ENCODE results near the gene CRADD.
"Not testable (repeated sequence)": the region's sequence is repeated elsewhere in the genome, so short reads cannot be mapped to it uniquely, and the experiment has no call there.

Gene CRADD

GRCh38 chr12:93850481-93851256, 173.5 kb downstream of the CRADD start:
- no peak for DNase-seq

GRCh38 chr12:93851257-93851671, 174.1 kb downstream of the CRADD start:
- peak; percentile 18 for DNase-seq

GRCh38 chr12:93852173-93852591, 175.0 kb downstream of the CRADD start:
- no peak for DNase-seq

DNA sequence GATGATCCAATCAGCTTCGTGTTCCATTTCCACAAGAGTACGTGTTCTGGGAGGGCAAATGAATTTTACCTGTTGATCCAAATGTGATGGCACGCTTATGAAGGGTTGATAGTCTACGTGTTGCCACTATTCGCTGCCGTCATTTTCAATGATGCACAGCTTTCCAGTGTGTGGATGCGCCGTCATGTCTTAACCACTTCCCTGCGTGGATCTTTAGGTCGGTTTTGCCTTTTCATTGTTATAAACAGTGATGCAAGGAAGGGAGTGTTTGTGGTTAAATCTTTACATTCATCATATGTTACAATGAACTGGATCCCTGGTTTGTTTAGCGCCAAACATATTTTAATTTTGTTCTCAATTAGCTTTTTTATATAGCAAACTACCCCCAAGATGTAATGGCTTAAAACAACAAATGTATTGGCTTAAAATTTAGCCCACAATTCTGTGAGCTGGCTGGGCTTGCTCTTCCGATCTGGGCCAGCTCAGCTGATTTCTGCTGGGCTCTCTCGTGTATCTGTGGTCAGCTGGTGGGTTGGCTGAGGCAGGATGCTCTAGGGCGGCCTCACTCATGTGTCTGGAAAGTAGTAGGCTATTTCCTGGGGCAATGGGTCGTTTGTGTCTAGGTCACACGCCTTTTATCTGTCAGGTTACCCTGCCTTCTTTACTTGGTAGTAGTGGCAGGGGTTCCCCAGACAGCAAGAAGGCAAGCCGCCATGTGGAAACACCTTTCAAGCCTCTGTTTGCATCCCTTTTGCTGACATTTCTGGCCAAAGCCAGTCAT, 176.7 kb downstream of the CRADD start:
- no peak for DNase-seq

GRCh38 chr12:93855261-93855660, 178.1 kb downstream of the CRADD start:
- no peak for DNase-seq

GRCh38 chr12:93856611-93857010, 179.4 kb downstream of the CRADD start:
- DNase-seq: no peak

DNA sequence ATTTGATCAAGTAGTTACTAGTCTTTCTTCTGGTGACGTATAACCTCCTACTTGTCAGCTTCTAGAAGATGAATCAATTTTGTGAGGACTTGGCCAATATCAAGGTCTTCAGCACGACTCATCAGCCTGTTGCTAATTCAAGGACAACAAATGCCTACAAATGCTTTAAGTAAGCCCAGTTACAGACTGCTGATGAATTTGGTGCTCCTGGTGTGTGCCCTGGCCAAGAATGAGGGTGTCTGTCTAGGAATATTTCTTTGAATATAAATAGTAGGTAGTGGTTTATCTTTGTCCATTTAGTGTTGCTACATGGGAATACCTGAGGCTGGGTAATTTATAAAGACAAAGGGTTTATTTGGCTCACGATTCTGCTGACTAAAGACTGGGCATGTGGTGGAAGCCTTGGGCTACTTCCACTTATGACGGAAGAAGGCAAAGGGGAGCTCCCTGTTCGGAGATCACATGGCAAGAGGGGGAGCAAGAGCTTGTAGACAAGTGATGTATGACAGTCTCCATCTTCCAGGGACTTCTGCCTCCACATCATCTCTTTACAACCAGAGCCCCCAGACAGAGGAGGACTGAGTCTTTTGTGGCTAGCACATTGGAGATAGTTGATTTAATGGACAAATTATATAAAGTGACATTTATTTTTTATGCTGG, 180.2 kb downstream of the CRADD start:
- no peak for DNase-seq

DNA sequence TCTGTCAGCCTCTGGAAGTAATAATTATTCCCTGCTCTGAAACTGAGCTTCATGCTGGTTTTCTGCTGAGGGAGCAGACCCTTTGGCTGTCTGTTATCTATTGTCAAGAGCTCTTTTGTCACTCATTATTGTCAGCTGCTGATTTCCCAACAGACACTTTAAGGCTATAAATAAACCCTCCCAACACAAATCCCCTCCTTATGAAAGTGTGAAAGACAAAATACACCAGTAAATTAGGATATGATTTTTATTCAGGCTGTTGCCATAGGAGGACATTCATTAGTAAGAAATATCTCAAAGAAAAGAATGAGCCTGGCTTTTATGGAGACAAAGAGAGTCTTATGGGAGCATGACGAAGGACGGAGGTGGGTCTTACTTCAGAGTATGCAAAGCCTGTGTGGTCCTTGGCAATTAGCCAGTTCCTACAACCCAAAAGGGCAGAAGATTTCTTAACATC, 180.8 kb downstream of the CRADD start:
- no peak for DNase-seq

DNA sequence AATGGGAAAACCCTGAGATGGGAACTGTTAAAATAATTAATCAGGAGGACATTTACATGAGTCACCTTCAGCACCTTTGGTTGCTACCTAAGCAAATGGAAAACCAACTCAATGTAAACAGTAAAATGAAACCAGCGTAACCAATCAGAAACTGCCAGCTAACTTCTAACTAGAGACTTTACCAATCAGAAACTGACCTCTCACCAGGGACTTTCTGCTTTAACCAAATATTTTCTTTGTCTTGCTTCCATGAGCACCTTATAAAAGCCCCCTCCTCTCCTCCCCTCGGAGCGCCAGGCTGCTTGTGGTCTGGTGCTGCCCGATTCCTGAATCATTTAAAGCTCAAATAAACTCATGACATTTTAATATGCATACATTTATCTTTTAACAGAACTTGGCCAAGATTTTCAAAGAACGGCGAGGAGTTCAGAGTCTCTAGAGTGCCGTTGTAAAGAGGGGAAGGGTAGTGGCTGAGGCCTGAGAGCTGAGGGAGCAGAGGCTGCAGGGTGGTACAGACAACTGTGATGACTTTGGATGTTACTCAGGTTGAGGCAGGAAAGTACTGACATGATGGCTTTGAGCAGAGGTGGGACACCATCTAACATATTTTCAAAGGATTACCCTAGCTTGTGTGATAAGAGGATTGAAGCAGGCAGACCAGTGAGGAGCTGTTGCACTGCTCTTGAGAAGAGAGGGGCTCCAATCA, 183.6 kb downstream of the CRADD start:
- no peak for DNase-seq

- no peak for DNase-seq
Observed at GRCh38 chr12:93862424-93862823, 185.2 kb downstream of the CRADD start.

GRCh38 chr12:93865751-93866150, 188.6 kb downstream of the CRADD start:
- no peak for DNase-seq

DNA sequence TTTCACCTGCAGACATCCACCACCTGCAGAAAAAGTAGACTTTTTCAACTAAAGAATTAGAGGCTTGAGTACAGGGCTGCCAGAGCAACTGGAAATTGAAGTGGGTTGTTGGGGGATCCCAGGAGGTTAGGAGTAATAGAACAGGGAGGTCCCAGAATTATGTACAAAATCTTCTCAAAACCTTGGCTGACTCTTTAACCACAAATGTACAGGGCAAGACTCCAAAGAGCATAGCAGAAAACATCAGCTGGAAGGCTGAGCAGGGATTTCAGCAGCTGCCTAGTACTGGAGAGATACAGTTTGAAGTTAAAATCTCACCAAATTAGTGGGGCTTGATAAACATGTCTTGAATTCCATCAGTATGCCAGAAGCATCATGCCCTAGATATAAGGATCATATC, 191.6 kb downstream of the CRADD start:
- DNase-seq: no peak

DNA sequence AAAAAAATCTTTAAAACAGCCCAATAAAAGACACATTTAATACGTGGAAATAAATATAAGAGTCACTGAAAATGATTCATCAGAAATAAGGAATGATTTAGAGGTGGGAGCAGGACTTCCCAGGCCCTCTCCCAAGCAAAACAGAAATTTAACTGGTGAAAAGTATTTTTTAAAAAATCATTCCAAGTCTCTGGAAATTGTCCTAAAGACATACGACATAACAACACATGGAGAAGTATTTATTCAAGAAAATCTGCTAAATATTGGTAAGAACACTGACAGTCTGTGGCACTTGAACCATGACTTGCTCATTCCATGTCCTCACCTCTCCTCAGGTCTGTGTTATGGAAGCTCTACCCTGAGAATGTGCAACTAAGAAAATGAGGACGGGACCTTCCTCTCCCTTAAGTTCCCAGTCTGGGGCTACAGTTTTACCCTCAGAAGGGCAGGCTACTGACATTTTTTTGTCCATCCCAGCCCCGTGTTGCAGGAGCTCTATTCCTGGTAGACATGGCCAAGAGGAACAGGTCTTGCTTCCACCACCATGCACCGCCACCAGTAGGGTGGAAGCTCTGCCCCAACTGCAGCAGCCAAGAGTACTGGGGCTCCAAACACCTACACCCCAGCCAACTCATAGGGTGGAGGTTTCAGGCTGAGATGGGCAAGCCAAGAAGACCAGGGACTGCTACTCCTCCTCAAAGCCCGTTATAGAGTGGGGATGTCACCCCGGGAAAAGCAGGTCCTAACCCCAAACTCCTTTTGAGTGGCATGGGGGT, 193.0 kb downstream of the CRADD start:
- DNase-seq: no peak

- DNase-seq: not testable (repeated sequence)
Observed at GRCh38 chr12:93871566-93871965, 194.4 kb downstream of the CRADD start.

DNA sequence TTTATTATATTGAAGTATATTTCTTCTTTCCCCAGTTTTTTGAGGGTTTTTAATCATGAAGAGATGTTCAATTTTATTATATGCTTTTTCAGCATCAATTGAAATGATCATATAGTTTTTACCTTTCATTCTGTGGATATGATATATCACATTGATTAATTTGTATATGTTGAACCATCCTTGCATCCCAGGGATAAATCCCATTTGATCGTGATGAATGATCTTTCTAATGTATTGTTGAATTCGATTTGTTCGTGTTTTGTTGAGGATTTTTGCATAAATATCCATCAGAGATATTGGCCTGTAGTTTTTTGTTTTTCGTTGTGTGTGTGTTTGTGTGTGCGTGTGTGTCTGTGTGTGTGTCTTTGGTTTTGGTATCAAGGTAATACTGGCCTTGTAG, 196.4 kb downstream of the CRADD start:
- no peak for DNase-seq

GRCh38 chr12:93875157-93875556, 198.0 kb downstream of the CRADD start:
- DNase-seq: no peak

- DNase-seq: no peak
Observed at GRCh38 chr12:93876360-93876759, 199.2 kb downstream of the CRADD start.

GRCh38 chr12:93877446-93877845, 200.3 kb downstream of the CRADD start:
- DNase-seq: no peak

GRCh38 chr12:93879476-93880421, 202.6 kb downstream of the CRADD start:
- DNase-seq: no peak

DNA sequence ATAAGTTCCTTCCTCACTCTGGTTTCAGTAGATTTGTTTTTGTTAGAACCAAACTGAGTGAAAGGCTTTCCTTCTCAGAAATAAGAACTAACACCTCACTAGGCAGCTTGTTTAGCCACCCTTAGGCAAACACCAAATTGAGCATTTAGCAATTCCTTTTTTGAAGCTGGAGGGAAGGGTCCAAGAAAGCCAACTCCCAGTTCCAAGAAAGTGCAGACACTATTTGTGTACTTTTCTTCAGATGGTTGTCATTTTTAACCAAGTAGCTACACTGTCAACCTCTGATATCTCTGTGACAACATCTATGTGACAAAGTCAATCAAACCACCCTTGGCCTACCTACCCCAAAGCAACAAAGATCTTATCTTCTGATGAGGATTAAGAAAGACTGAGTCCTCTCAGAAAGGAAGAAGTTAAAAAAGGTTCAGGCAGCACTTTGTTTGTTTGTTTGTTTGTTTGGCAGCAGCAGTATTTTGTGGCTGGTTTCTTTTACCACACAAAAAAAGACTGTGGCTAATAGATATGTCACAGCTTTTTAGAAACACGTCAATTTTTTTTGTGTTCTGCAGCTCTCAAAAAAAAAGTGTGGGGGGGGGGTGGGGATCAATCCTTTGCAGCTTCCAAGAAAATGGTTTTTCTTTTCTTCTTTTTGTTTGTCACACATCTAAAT, 203.8 kb downstream of the CRADD start:
- DNase-seq: no peak

Data from activated effector memory CD4-positive, alpha-beta T cell treated with Interleukin-2 at 50 U/mL for 16 hours (primary cell).